Measurements from ENCODE around the gene VPS50. TPM values are rescaled to one million over a fixed set of nuclear protein-coding genes. Genes with fewer than 3 reads are reported as not detected.

Gene VPS50, protein sequence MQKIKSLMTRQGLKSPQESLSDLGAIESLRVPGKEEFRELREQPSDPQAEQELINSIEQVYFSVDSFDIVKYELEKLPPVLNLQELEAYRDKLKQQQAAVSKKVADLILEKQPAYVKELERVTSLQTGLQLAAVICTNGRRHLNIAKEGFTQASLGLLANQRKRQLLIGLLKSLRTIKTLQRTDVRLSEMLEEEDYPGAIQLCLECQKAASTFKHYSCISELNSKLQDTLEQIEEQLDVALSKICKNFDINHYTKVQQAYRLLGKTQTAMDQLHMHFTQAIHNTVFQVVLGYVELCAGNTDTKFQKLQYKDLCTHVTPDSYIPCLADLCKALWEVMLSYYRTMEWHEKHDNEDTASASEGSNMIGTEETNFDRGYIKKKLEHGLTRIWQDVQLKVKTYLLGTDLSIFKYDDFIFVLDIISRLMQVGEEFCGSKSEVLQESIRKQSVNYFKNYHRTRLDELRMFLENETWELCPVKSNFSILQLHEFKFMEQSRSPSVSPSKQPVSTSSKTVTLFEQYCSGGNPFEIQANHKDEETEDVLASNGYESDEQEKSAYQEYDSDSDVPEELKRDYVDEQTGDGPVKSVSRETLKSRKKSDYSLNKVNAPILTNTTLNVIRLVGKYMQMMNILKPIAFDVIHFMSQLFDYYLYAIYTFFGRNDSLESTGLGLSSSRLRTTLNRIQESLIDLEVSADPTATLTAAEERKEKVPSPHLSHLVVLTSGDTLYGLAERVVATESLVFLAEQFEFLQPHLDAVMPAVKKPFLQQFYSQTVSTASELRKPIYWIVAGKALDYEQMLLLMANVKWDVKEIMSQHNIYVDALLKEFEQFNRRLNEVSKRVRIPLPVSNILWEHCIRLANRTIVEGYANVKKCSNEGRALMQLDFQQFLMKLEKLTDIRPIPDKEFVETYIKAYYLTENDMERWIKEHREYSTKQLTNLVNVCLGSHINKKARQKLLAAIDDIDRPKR
- 32.4 and 32.5 TPM in 2 replicates for total RNA-seq

DNA sequence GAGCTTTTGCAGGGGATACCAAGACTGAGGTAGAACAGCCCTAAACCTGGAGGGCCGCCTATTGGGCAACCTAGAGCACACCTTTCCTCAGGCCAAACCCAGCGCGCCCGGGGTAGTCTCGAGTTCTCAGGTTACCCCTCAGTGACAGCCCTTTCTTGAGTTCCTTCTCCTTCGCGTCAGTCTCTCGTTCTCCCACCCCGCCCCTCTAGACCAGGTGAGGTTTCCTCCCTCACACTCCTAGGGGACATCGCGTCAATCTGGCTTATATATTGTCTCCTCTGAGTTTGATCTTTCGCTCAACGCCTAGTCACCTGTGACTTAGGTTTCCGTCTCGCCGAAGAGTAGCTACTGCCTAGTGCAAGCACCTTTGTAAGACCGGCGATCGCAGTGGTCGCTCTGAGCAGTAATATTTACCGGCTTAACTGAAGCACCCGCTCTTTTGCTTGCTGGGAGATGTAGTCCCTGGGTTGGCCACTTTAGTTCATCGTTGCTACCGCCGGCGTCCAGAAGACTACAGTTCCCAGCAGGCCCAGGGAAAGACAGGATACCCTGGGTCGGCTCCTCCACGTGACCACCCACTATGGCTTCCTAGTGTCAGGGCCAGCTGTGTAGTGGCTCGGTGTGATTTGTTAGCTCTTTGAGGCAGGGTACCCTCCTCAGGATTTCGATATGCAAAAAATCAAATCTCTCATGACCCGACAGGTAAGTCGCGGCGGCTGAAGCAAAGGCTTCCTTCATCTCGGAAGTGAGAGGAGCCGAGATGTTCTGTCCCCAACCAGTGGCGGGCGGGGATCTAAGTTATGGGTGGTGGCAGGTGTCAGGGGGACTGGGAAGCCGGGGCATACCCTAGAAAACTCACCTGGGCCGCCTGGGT lies at the start of gene VPS50:
Gene VPS50, plus strand, starts transcription at position 568 of the 874 bp plus-strand sequence. Its CDS starts 102 bp downstream, at position 670.

GRCh38 chr7:93226310-93226709 lies 5.9 kb upstream of the VPS50 start, which contains the start of gene HEPACAM2:
Gene HEPACAM2, minus strand, starts transcription at chr7:93226469.

Other genes starting within 250 kb of the VPS50 start
- 25.6 and 26.8 TPM in 2 replicates for gene SAMD9, start 114.4 kb upstream of the VPS50 start, total RNA-seq
- gene SAMD9L, start 84.0 kb upstream of the VPS50 start, total RNA-seq, result 20.5 and 23.3 TPM in 2 replicates
- gene HEPACAM2, start 5.9 kb upstream of the VPS50 start, total RNA-seq, result not detected in 2 replicates